HepG2 (cell line): ENCODE data around the gene MTHFD1L. TPM values are rescaled to one million over a fixed set of nuclear protein-coding genes. Genes with fewer than 3 reads are reported as not detected.
"Not testable (repeated sequence)": the region's sequence is repeated elsewhere in the genome, so short reads cannot be mapped to it uniquely, and the experiment has no call there.

Experiments used
- BCL6 ChIP-seq: IDR thresholded peaks from 2 replicates; pipeline ENCODE4 v1.6.1; 2016; ENCODE audit warnings: missing genetic modification reagents, missing compliant biosample characterization
- FOXJ3 ChIP-seq: sonication (generic); formaldehyde crosslinking; IDR thresholded peaks from 2 replicates; pipeline ENCODE4 v1.4.0; 2020; ENCODE audit warnings: missing genetic modification reagents, mild to moderate bottlenecking, borderline replicate concordance
- KAT2B ChIP-seq: fragments of 150-350 bp; IDR thresholded peaks from 2 replicates; pipeline ENCODE4 v1.6.1; 2014; ENCODE audit warnings: low read depth, low read length, borderline replicate concordance
- LCORL ChIP-seq, 2 experiments: fragments of 450-650 bp in 1 of 2; sonication (generic) in 1 of 2; formaldehyde crosslinking in 1 of 2; IDR thresholded peaks; 2 replicates each; pipeline versions ENCODE4 v1.5.0 to v1.6.1; 2017 to 2020; ENCODE audit warnings: antibody characterized with exemption in 1 of 2, missing genetic modification reagents in 1 of 2
- MAZ ChIP-seq, 2 experiments: sonication (generic) in 1 of 2; formaldehyde crosslinking in 1 of 2; IDR thresholded peaks; 2 replicates each; pipeline versions ENCODE4 v1.5.0 to v1.6.1; 2012 to 2020; ENCODE audit warnings: low read depth in 2 of 2, mild to moderate bottlenecking in 2 of 2, borderline replicate concordance in 1 of 2, improper control_type of control experiment in 1 of 2, low read length in 1 of 2, missing genetic modification reagents in 1 of 2, moderate library complexity in 1 of 2
- NCOA2 ChIP-seq: sonication (generic); formaldehyde crosslinking; IDR thresholded peaks from 2 replicates; pipeline ENCODE4 v1.8.0; 2022; ENCODE audit warnings: inconsistent platforms
- PITX1 ChIP-seq: sonication (generic); formaldehyde crosslinking; IDR thresholded peaks from 2 replicates; pipeline ENCODE4 v1.5.1; 2020; ENCODE audit warnings: mild to moderate bottlenecking, missing genetic modification reagents
- RARA ChIP-seq: IDR thresholded peaks from 2 replicates; pipeline ENCODE4 v1.6.1; 2016; ENCODE audit warnings: missing genetic modification reagents, missing compliant biosample characterization
- SOX5 ChIP-seq: IDR thresholded peaks from 2 replicates; pipeline ENCODE4 v1.6.1; 2016; ENCODE audit warnings: borderline replicate concordance
- SOX6 ChIP-seq, 2 experiments: fragments of 450-650 bp in 1 of 2; sonication (generic) in 1 of 2; formaldehyde crosslinking in 1 of 2; IDR thresholded peaks; 2 replicates each; pipeline versions ENCODE4 v1.4.0 to v1.6.1; 2017 to 2020; ENCODE audit warnings: antibody characterized with exemption in 1 of 2, mild to moderate bottlenecking in 1 of 2, missing genetic modification reagents in 1 of 2
- TCF7 ChIP-seq: sonication (generic); IDR thresholded peaks from 2 replicates; pipeline ENCODE4 v1.6.1; 2016; ENCODE audit warnings: antibody characterized with exemption, low read depth
- polyA plus RNA-seq, 8 experiments: library from polyadenylated mRNA; depleted of rRNA in 3 of 8; stranded (reverse) in 7 of 8; unstranded in 1 of 8; fragments of >200 nt; fragmentation: Illumina TruSeq in 4 of 8; extraction: Trizol in 4 of 8; gene quantifications; 2 replicates each; pipeline versions ENCODE4 v1.2.1 to v1.2.3, GENCODE V29; 2011 to 2016; ENCODE audit warnings: low read depth in 4 of 8, missing spikeins in 1 of 8, mixed read lengths in 1 of 8; ENCODE audit not compliant: insufficient read depth in 1 of 8
- total RNA-seq, 5 experiments: library from RNA; depleted of rRNA; stranded (reverse); fragments of >200 nt; fragmentation: Illumina TruSeq; extraction: Trizol; gene quantifications; 2 replicates each; pipeline ENCODE4 v1.2.3, GENCODE V29; 2016; ENCODE audit warnings: low read depth in 1 of 5
- TF ChIP-seq, protein P1 (sequence below): IDR thresholded peaks from 2 replicates; pipeline ENCODE4 v1.6.1; 2018; ENCODE audit warnings: missing genetic modification reagents, mild to moderate bottlenecking, missing compliant biosample characterization
- TF ChIP-seq, protein P2 (sequence below): sonication (generic); formaldehyde crosslinking; IDR thresholded peaks from 2 replicates; pipeline ENCODE4 v1.4.0; 2020; ENCODE audit warnings: missing genetic modification reagents
- TF ChIP-seq, protein P3 (sequence below): IDR thresholded peaks from 2 replicates; pipeline ENCODE4 v1.6.1; 2016; ENCODE audit warnings: mild to moderate bottlenecking
- TF ChIP-seq, protein P4 (sequence below): sonication (generic); formaldehyde crosslinking; IDR thresholded peaks from 2 replicates; pipeline ENCODE4 v1.8.1; 2023; ENCODE audit warnings: mild to moderate bottlenecking, missing genetic modification reagents
- TF ChIP-seq, protein P5 (sequence below): IDR thresholded peaks from 2 replicates; pipeline ENCODE4 v1.6.1; 2012; ENCODE audit warnings: low read depth, low read length, improper control_type of control experiment

Gene MTHFD1L
- total and polyA plus RNA-seq, 2 of the 13 experiments (the other 11 are each of a cell fraction or from before 2014, with no cell fraction given), result 24.0 to 39.6 TPM

DNA sequence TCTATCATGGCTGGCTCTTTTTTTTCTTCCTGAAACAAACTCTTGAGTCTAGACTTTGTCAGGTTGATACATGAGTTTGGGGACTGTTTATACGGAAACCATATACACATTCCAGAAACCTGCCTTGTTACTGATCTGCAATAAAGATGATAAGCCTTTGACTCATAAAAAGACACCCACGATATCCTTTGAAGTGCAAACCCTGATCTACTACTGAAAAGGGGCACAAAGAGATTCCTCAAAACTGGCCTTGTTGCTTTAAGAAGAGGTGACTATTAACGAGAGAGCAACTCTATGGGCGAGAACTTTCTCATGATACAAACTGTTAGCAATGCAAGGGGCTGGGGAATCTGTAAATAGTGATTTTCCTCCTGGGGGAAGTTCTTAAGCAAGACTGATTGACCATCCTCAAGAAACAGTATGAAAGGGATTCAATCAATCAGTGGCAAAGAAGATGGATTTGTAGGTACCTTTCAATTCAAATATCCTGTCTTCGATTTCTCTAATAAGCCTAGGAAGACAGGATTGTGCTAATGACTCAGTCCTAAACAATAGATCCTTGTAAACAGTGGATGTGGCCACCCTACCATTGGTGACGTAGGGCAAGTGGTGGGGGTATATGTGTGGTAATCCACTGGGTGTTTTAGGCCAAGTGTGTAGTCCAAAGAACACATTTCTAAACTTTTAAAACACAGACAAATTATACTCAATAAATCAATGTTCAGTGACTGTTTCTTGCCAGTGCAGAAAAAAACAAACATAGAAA is 260.3 kb downstream of the MTHFD1L start (continued):
- TF ChIP-seq, protein P1, sequence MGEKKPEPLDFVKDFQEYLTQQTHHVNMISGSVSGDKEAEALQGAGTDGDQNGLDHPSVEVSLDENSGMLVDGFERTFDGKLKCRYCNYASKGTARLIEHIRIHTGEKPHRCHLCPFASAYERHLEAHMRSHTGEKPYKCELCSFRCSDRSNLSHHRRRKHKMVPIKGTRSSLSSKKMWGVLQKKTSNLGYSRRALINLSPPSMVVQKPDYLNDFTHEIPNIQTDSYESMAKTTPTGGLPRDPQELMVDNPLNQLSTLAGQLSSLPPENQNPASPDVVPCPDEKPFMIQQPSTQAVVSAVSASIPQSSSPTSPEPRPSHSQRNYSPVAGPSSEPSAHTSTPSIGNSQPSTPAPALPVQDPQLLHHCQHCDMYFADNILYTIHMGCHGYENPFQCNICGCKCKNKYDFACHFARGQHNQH (CRISPR knock-in tag), result peak; percentile 48; the same call in 1 of the 2 replicates
- TF ChIP-seq MAZ (IDR thresholded peaks at IDR 0.05; ENCODE audit: borderline replicate concordance, low read depth, low read length) (peak; percentile 69; the same call in 1 of the 2 replicates), NCOA2 (CRISPR knock-in tag) (peak; percentile 62; the same call in 1 of the 2 replicates), FOXJ3 (peak; percentile 48; the same call in 1 of the 2 replicates), TCF7 (peak; percentile 55), KAT2B (peak; percentile 93), RARA (CRISPR knock-in tag) (peak; percentile 52), PITX1 (CRISPR knock-in tag) (peak; percentile 57), BCL6 (CRISPR knock-in tag) (peak; percentile 49; the same call in 1 of the 2 replicates), LCORL (IDR thresholded peaks at IDR 0.05) (peak; percentile 92), LCORL (CRISPR knock-in tag; IDR thresholded peaks at IDR 0.05) (peak; percentile 55; the same call in 1 of the 2 replicates), SOX6 (CRISPR knock-in tag; IDR thresholded peaks at IDR 0.05) (peak; percentile 94), SOX5 (CRISPR knock-in tag) (peak; percentile 87)
- TF ChIP-seq MAZ (CRISPR knock-in tag; IDR thresholded peaks at IDR 0.05; ENCODE audit: low read depth); SOX6 (IDR thresholded peaks at IDR 0.05): not testable (repeated sequence)
- TF ChIP-seq, protein P2, sequence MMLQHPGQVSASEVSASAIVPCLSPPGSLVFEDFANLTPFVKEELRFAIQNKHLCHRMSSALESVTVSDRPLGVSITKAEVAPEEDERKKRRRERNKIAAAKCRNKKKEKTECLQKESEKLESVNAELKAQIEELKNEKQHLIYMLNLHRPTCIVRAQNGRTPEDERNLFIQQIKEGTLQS (CRISPR knock-in tag), result peak; percentile 23; the same call in 1 of the 2 replicates
- TF ChIP-seq, protein P3, sequence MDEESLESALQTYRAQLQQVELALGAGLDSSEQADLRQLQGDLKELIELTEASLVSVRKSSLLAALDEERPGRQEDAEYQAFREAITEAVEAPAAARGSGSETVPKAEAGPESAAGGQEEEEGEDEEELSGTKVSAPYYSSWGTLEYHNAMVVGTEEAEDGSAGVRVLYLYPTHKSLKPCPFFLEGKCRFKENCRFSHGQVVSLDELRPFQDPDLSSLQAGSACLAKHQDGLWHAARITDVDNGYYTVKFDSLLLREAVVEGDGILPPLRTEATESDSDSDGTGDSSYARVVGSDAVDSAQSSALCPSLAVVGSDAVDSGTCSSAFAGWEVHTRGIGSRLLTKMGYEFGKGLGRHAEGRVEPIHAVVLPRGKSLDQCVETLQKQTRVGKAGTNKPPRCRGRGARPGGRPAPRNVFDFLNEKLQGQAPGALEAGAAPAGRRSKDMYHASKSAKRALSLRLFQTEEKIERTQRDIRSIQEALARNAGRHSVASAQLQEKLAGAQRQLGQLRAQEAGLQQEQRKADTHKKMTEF (CRISPR knock-in tag), result peak; percentile 50; the same call in 1 of the 2 replicates
- TF ChIP-seq, protein P4, sequence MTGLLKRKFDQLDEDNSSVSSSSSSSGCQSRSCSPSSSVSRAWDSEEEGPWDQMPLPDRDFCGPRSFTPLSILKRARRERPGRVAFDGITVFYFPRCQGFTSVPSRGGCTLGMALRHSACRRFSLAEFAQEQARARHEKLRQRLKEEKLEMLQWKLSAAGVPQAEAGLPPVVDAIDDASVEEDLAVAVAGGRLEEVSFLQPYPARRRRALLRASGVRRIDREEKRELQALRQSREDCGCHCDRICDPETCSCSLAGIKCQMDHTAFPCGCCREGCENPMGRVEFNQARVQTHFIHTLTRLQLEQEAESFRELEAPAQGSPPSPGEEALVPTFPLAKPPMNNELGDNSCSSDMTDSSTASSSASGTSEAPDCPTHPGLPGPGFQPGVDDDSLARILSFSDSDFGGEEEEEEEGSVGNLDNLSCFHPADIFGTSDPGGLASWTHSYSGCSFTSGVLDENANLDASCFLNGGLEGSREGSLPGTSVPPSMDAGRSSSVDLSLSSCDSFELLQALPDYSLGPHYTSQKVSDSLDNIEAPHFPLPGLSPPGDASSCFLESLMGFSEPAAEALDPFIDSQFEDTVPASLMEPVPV (CRISPR knock-in tag), result 0 out of 2 replicates have a peak, but pooled peaks have one; percentile 29
- TF ChIP-seq, protein P5, sequence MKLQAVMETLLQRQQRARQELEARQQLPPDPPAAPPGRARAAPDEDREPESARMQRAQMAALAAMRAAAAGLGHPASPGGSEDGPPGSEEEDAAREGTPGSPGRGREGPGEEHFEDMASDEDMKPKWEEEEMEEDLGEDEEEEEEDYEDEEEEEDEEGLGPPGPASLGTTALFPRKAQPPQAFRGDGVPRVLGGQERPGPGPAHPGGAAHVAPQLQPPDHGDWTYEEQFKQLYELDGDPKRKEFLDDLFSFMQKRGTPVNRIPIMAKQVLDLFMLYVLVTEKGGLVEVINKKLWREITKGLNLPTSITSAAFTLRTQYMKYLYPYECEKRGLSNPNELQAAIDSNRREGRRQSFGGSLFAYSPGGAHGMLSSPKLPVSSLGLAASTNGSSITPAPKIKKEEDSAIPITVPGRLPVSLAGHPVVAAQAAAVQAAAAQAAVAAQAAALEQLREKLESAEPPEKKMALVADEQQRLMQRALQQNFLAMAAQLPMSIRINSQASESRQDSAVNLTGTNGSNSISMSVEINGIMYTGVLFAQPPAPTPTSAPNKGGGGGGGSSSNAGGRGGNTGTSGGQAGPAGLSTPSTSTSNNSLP, result peak; percentile 63; the same call in 1 of the 2 replicates
